ENCODE results near the gene HLA-DQA1.
"Not testable (repeated sequence)": the region's sequence is repeated elsewhere in the genome, so short reads cannot be mapped to it uniquely, and the experiment has no call there.

Gene HLA-DQA1

DNA sequence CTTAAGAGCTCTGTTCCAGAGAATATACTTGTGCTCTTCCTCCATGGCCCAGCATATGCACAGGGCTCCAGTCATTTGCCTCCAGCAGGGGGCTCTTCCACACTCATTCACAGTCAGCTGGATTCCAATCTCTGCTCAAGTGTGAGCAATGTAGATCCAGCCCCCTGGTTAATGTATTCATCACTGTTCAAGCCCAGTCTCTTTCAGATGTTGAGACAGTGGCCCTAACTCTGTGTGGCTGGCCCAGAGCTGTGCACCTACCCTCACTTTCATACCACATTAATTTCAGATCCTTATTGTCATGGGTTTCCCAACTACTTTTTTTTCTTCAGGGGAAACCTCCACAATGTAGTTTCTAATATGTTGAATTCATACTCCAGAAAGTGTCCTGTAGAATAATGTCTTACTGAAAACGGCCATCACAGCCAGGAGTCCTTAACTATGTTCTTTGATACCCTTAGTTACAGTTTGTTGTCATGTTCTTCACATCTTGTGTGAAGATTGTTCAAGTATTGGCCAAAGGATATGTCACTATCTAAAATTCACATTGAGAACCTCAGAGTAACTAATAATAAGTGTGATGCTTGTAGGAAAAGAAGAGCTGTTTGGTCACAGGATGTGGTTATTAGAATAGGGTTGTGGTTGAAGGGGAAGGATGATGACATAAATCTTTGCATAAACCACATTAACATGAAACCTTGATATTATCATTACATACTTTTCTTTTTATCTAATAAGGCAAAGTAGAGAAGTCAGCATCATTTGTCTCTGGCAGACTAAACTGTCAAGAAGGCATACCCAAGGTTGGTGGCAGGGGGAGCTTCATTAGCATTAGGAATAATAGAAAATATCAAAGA lies 14.4 kb upstream of the HLA-DQA1 start:
- DNase-seq = peak; percentile 72

DNA sequence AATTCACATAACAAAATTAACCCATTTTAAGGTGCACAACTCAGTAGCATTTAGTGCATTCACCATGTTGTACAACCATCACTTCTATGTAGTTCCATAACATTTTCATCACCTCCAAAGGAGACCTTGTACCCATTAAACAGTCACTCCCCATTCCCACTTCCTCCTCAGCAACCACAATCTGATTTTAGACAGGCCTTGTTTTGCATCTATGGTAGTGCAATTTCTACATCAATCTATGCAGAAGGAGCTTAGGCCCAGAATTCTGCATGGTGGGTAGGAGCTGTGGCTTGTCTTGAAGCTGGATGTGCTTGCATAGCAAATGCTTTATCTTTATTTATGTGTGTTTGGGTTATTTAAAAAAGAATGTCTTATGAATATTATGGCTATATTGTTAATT lies 13.5 kb upstream of the HLA-DQA1 start:
- DNase-seq = no peak

DNA sequence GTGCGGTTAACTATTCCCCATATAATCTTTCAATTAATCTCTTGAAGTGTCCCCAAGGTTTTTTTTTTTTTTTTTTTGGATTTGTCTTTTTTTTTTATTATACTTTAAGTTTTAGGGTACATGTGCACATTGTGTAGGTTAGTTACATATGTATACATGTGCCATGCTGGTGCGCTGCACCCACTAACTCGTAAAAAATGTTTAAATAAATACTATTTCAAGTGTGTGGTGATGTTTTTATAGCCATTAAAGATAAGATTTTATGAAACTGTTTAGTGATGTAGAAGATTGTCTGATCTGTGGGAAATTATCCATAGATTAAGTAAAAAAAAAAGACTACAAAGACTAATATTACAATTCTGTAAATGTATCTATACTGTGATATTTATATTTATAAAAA lies 12.6 kb upstream of the HLA-DQA1 start:
- DNase-seq = no peak

DNA sequence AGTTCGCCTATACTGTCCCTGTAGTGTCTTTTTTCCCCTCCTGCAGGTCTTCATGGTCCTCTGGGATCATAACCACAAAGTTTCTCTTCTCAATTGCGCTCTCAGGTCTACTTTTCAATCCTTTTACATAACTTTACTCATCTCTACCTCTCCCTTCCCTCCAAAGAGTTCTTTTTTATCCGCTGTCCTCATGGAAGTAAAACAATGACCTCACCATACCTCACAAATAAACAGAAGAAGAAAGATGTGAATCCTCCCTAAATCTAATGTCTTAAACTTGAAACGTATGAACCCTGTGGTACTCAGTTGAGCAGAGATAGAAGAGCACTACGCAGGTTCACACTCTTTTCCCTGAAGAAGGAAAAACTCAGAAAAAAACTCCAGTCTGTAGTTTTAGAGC lies 12.1 kb upstream of the HLA-DQA1 start:
- DNase-seq = no peak

DNA sequence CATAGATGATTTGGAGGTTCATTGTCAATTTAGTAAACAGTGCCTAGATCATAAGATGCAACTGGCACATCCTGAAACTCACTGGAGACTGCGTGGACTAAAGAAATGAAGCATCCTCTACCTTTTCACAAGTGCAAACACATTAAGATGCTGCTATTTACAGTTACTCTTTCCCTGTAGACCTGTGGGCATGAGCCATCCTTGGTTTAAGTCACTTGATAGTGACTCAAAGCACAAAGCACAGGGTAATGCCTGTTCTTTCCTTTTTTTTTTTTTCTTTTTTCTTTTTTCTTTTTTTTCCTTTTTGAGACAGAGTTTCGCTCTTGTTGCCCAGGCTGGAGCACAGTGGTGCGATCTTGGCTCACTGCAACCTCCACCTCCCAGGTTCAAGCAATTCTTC lies 10.0 kb upstream of the HLA-DQA1 start:
- no peak for DNase-seq

DNA sequence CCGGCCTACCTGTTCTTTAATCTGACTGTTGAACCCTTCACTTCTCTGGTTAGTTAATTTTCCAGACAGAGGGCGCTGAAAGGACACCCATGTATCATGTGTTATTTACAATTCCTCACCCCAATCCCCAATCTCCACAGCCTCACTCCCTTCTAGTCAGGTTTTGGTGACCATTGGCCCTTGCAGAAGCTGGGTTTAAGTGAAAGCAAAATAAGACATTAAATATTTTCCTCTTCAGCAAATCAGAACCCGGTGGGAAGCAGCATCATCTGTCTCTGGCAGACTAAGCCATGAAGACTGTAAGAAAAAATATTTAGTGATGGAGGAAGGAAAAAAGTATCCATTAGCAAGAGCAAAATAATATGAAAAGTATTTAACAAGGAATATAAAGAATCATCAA lies 9.4 kb upstream of the HLA-DQA1 start:
- no peak for DNase-seq

DNA sequence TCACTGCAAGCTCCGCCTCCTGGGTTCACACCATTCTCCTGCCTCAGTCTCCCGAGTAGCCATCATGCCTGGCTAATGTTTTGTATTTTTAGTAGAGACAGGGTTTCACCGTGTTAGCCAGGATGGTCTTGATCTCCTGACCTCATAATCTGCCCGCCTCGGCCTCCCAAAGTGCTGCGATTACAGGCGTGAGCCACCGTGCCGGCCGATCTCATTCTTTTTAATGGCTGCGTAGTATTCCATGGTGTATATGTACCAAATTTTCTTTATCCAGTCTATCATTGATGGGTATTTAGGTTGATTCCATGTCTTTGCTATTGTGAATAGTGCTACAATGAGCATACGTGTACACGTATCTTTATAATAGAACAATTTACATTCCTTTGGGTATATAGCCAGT lies 7.4 kb upstream of the HLA-DQA1 start:
- not testable (repeated sequence) for DNase-seq

DNA sequence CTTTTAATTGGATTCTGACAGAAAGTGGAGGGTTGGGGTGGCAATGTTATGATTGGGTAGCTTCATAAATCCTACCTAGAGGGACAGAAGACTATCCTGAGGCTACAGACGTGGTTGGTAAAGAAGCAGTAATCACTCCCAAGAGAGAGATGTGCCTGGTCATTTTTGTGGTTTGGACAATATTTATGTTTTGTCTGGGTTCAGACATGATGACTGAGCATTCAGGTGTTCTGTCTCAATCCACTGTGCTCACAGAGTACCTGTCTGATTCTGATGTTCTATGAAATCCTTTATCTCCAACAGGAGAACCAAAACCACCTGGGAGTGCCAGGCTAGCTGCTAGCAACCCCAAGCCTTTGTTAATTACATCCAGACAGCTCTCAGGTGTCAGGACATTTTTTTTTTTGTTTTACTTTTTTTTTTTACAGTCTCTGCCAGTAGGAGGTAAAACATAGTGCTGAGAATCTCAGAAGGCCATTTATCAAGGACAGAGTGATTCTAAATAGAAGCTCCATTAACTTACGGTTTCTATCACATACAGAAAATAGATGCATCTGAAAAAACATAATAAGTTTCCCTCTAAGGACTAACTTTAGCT lies 1.6 kb upstream of the HLA-DQA1 start:
- no peak for DNase-seq

DNA sequence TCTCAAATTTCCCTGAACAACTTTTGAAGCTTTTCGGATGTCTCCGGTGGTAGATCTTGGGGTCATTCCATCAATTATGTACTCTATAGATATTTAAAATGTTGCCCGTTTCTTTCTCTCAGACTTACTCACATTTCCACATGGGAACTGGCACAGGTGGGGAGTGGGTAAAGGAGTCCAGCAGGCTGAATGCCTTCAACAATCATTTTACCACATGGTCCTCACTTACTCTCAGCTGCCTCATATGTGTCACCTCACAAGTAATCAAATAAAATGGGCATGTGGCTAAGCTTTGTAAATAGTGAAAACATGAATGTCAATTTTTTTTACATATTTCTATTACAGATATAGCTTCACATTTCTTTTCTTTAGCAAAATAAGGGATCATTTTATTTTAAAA lies 677 bp downstream of the HLA-DQA1 start:
- no peak for DNase-seq

DNA sequence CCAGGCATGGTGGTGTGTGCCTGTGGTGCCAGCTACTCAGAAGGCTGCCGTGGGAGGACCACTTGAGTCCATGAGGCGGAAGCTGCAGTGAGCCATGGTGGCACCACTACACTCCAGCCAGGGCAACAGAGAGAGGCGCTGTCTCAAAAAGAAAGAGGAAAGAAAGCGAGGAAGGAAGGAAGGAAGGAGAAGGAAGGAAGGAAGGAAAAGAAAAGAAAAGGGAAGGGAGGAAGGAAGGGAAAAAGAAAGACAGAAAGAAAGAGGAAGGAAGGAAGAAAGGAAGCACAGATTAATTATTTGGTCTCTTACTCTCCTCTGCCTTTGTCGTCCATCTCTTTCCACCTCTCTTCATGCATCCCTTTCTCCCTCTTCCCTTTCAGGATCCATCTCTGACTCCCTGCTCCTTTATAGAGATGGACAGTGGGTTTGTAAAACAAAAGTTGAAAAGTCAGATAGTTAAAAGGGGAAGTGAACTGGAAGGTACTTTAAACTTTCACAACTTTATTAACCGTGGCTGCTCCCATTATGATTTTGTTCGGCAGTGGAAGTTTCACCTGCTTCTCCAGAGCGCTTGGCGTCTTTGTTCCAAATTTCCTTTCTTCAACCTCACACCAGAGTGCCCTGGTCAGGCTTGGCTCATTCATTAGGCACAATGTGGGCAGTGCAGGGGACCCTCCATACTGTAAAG lies 1.5 kb downstream of the HLA-DQA1 start:
- no peak for DNase-seq

DNA sequence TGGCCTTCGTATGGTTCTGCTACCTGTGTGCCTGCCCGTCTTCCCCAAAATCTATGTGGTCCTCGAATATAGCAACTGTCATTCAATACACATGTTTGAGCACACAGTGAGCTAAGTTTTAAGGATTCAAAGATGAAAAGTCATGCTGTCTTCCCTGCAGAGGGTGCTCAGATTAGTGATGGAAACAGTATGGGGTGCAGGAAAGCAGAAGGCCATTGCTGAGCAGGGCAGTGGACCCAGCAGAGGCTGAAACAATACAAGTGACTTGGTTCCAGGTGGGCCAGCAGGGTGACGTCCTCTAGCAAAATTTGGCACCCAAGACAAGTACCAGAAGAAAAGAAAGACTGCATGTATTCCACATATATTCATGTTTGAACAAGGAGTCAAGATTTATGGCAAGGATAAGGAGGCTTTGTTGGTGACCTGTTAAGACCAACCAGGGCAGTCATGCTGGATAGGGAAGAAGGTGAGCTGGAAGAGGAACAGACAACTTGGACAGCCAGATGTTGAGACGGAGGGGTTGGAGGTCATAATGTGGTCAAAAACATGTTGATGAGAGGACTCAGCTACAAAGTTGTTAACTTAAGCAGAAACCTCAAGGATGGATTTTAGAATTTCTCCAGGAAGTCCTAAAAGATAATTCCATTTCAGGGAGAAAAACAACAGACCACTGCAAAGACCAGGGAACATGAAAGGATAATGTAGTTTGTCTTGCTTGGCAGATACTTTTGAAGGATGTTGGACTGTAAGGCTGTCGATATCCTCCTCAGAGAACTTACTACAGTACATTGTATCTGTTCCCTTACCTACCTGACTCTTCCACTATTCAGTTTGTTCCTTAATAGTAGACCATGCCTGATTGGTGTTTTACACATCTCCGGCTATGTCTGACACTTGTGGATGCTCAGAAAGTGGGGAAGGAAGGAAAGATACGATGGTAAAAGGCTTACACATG lies 2.5 kb downstream of the HLA-DQA1 start:
- DNase-seq = no peak

DNA sequence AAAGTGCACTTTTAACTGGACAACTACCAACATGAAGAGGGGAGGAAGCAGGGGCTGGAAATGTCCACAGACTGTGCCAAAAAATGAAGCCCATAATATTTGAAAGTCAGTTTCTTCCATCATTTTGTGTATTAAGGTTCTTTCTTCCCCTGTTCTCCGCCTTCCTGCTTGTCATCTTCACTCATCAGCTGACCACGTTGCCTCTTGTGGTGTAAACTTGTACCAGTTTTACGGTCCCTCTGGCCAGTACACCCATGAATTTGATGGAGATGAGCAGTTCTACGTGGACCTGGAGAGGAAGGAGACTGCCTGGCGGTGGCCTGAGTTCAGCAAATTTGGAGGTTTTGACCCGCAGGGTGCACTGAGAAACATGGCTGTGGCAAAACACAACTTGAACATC lies 3.9 kb downstream of the HLA-DQA1 start:
- DNase-seq = no peak

DNA sequence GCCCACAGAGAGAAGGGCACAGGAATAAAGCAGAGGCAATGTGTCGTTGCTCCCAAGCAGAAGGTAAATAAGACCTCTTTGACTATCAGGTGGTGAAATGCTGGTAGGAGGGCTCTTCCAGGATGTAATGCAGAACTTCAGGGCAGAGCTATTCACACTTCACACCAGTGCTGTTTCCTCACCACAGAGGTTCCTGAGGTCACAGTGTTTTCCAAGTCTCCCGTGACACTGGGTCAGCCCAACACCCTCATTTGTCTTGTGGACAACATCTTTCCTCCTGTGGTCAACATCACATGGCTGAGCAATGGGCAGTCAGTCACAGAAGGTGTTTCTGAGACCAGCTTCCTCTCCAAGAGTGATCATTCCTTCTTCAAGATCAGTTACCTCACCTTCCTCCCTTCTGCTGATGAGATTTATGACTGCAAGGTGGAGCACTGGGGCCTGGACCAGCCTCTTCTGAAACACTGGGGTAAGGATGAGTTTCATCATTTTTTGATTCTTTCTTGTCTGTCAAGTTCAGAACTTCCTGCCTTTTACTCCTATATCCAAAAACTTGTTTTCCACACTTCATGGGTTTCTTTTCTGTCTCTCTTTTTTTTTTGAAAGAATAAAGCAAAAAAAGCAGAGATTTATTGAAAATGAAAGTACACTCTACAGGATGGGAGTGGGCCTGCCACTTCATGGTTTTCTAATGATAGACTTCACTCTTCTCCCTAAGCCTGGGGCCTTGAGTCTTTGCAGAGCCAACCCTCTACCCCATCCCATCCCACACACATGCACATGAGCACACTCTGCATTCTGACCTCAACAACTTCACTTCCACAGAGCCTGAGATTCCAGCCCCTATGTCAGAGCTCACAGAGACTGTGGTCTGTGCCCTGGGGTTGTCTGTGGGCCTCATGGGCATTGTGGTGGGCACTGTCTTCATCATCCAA lies 4.8 kb downstream of the HLA-DQA1 start:
- DNase-seq = not testable (repeated sequence)

DNA sequence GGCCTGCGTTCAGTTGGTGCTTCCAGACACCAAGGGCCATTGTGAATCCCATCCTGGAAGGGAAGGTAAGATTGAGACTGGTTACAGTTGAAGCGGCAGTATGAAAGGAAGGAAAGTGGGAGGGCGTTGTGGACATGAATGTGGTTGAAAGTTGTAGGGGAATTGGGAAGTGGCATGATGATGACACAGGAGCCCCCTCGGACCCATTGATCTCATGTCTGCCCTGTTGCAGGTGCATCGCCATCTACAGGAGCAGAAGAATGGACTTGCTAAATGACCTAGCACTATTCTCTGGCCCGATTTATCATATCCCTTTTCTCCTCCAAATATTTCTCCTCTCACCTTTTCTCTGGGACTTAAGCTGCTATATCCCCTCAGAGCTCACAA lies 5.5 kb downstream of the HLA-DQA1 start:
- DNase-seq = no peak

DNA sequence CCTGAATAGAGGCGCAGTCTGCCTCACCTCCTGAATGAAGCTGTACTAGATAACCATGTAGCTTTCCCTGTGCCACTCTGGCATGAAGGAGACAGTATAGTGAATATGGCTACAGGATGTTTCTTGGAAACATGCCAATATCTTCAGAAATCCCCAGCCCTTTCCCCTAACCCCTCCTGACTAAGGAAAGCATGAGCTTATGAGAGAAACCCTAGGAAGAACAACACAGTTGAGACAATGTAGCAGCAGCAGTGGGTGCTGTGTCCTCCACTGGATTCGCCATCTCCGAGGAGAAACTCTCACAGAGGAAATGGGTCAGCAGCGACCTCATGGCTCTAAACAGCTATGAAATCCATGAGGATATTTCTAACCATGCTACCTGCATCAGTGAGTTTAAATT lies 6.7 kb downstream of the HLA-DQA1 start:
- DNase-seq = no peak

DNA sequence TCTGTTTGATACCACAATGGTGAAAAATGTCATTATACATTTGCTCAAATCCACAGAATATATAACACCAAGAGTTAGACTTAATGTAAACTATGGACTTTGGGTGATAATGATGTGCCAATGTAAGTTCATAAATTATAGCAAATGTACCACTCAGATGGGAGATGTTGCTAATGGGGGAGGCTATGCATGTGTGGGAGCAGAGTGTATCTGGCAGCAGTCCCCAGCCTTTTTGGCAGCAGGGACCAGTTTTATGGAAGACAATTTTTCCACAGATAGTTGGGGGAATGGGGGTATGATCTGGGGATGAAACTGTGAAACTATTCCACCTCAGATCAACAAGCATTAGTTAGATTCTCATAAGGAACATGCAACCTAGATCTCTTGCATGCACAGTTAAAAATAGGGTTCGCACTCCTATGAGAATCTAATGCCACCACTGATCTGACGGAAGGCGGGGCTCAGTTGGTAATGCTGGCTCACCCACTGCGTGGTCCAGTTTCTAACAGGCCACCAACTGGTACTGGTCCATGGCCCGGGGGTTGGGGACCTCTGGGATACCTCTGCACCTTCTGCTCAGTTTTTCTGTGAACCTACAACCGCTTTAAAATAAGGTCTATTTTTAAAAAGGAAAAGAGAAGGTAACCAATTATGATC lies 8.0 kb downstream of the HLA-DQA1 start:
- DNase-seq = no peak

DNA sequence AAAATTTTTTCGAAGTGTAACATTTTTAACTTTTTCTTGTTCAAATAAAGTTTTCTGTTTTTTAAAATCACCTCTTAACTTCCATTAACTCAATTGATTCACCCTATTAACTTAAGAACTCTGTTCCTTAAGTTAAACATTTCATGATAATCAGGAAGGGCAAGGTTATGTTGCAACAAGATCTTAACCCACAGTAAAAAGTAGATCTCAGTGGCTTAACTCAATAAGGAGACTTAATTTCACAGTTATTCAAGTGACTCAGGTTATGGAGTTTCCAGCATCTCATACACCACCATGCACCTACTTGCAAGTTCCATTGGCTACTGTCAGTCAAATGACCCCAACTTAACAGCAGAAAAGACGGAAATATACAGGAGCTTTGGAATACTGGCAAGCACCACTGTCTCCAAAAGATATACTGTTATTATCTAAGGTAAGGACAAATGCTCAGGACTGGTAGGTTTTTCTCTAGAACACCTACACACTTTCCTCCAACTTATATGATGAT lies 18.1 kb downstream of the HLA-DQA1 start:
- DNase-seq = no peak

DNA sequence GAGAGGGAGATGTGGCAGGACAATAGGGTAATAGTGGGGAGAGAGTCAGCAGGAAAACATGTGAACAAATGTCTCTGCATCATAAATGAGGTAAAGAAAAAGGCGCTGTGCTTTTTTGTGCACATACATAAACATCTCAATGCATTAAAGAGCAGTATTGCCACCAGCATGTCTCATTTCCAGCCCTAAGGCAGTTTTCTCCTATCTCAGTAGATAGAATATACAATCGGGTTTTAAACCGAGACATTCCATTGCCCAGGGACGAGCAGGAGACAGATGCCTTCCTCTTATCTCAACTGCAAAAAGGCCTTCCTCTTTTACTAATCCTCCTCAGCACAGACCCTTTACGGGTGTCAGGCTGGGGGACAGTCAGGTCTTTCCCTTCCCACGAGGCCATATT lies 20.1 kb downstream of the HLA-DQA1 start:
- not testable (repeated sequence) for DNase-seq

DNA sequence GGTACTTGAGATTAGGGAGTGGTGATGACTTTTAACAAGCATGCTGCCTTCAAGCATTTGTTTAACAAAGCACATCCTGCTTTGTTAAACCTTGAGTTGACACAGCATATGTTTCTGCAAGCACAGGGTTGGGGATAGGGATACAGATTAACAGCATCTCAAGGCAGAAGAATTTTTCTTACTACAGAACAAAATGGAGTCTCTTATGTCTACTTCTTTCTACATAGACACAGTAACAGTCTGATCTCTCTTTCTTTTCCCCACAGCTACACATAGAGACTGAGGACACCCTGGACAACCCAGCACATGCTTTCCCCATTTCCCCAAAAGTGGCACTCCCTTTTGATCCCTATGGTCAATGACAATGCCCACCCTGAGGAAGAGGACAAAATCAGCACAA lies 20.6 kb downstream of the HLA-DQA1 start:
- not testable (repeated sequence) for DNase-seq

DNA sequence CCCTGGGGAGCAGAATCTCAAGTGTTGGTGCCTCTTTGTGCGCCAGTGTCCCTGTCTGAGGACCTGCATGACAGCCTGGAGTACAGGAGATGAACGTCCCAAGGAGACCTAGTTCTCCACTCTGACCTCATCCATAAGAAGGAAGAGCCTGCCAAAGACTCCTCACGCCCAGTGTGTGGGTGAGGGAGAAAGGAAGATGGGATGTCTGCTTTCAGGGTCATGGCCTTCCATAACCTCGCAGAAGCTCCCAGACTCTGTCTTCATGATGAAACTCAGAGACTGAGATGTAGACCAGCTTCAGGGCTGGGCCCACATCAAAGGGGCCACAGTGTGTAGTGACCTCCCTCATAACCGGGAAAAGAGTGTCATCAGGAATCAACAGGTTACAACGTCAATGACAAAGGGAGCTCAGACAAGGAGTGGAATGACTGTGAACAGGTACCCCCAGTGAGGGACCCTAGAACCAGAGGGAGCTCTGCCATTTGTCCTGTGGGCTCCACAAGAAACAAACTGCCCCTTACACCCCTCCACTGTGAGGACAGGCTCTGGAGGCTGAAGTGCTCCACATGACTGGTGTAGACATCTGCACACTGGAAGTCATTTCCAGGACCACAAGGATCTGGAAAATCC lies 21.2 kb downstream of the HLA-DQA1 start:
- no peak for DNase-seq
